SK-N-SH (cell line): ENCODE results near the gene DNAJB1. TPM values are rescaled to one million over a fixed set of nuclear protein-coding genes. Genes with fewer than 3 reads are reported as not detected.

Experiments
- CTCF ChIA-PET: fragments of 300-600, 350-600 bp; formaldehyde crosslinking; extraction: SDS; loops from one replicate; lab custom pipeline; 2021; lab: Yijun Ruan, JAX
- POLR2A ChIA-PET: fragments of 350-600 bp; sonication (Branson Sonifier 250); formaldehyde crosslinking; extraction: SDS; loops from one replicate; lab custom pipeline; 2020; ENCODE audit warnings: antibody characterized with exemption, inconsistent platforms; lab: Yijun Ruan, JAX
- DNase-seq: peaks from one replicate; pipeline ENCODE4 v3.0.0; 2012
- H2AFZ ChIP-seq: fragments of 200-600 bp; sonication (generic); 2 replicates; pipeline ENCODE4 v1.8.1; 2016; ENCODE audit warnings: antibody characterized with exemption, mild to moderate bottlenecking, low read depth
- H3F3A ChIP-seq: fragments of 200-600 bp; sonication (generic); replicated peaks from 2 replicates; pipeline ENCODE3; 2016; ENCODE audit warnings: antibody characterized with exemption, mild to moderate bottlenecking; ENCODE audit not compliant: insufficient read depth
- H3K27ac ChIP-seq, 2 experiments: fragments of 200-500 bp in 1 of 2; fragments of 200-600 bp in 1 of 2; sonication (Bioruptor generic) in 1 of 2; sonication (generic), shearing (Covaris generic) in 1 of 2; 2 replicates each; pipeline versions ENCODE4 v1.5.1 to v1.6.1; 2014 to 2016; ENCODE audit warnings: low read depth in 2 of 2, inconsistent platforms in 1 of 2, low read length in 1 of 2, mild to moderate bottlenecking in 1 of 2, mixed read lengths in 1 of 2
- H3K27me3 ChIP-seq: fragments of 200-600 bp; sonication (generic), shearing (Covaris generic); 2 replicates; pipeline ENCODE4 v1.6.1; 2016; ENCODE audit warnings: mixed run types; ENCODE audit not compliant: insufficient read depth
- H3K36me3 ChIP-seq, 2 experiments: fragments of 200-500 bp in 1 of 2; fragments of 200-600 bp in 1 of 2; sonication (Bioruptor generic) in 1 of 2; sonication (generic) in 1 of 2; replicated peaks in 1 of 2; 2 replicates each; pipeline versions ENCODE3 to v1.5.1; 2014 to 2016; ENCODE audit warnings: low read length in 1 of 2, mild to moderate bottlenecking in 1 of 2; ENCODE audit not compliant: insufficient read depth in 2 of 2, control insufficient read depth in 1 of 2
- H3K4me1 ChIP-seq, 2 experiments: fragments of 200-500 bp in 1 of 2; fragments of 200-600 bp in 1 of 2; sonication (Bioruptor generic) in 1 of 2; sonication (generic), shearing (Covaris generic) in 1 of 2; 2 replicates each; pipeline versions ENCODE4 v1.5.1 to v1.6.1; 2014 to 2016; ENCODE audit warnings: low read depth in 1 of 2, low read length in 1 of 2, mixed run types in 1 of 2; ENCODE audit not compliant: insufficient read depth in 2 of 2, control insufficient read depth in 1 of 2
- H3K4me2 ChIP-seq: fragments of 200-600 bp; sonication (generic), shearing (Covaris generic); 2 replicates; pipeline ENCODE4 v1.6.1; 2017; ENCODE audit warnings: mixed run types
- H3K4me3 ChIP-seq, 2 experiments: fragments of 200-500 bp in 1 of 2; fragments of 200-600 bp in 1 of 2; sonication (Bioruptor generic) in 1 of 2; sonication (generic), shearing (Covaris generic) in 1 of 2; 2 replicates each; pipeline versions ENCODE4 v1.5.1 to v1.8.1; 2014 to 2016; ENCODE audit warnings: low read depth in 2 of 2, inconsistent platforms in 1 of 2, low read length in 1 of 2, mild to moderate bottlenecking in 1 of 2, mixed read lengths in 1 of 2, moderate library complexity in 1 of 2
- H3K79me2 ChIP-seq: fragments of 200-600 bp; sonication (generic); 2 replicates; pipeline ENCODE4 v1.8.1; 2017; ENCODE audit warnings: mild to moderate bottlenecking; ENCODE audit not compliant: insufficient read depth
- H3K9ac ChIP-seq: fragments of 200-600 bp; sonication (generic); 2 replicates; pipeline ENCODE4 v1.6.1; 2017; ENCODE audit warnings: mixed run types
- H3K9me2 ChIP-seq: fragments of 200-600 bp; sonication (generic); 2 replicates; pipeline ENCODE4 v1.6.1; 2017; ENCODE audit warnings: mixed run types
- H3K9me3 ChIP-seq: fragments of 200-600 bp; sonication (generic); 2 replicates; pipeline ENCODE4 v1.6.1; 2017; ENCODE audit warnings: mixed run types, mild to moderate bottlenecking, moderate library complexity
- H4K20me1 ChIP-seq: fragments of 200-600 bp; sonication (generic); 2 replicates; pipeline ENCODE4 v1.6.1; 2017; ENCODE audit warnings: mild to moderate bottlenecking, mixed run types; ENCODE audit not compliant: insufficient read depth
- CHD2 ChIP-seq: fragments of 150-350 bp; IDR thresholded peaks from 2 replicates; pipeline ENCODE4 v1.6.1; 2018; ENCODE audit warnings: low read length; ENCODE audit not compliant: partially characterized antibody
- ELF1 ChIP-seq: IDR thresholded peaks from 2 replicates; pipeline ENCODE4 v1.4.0; 2012
- EP300 ChIP-seq, 2 experiments: IDR thresholded peaks; 2 replicates each; pipeline versions ENCODE4 v1.4.0 to v1.6.1; 2012; ENCODE audit warnings: borderline replicate concordance in 1 of 2, low read depth in 1 of 2, low read length in 1 of 2
- EZH2phosphoT487 ChIP-seq: fragments of 200-600 bp; sonication (generic); IDR thresholded peaks from 2 replicates; pipeline ENCODE4 v1.6.1; 2017; ENCODE audit warnings: low read depth, mixed run types, mild to moderate bottlenecking, antibody characterized with exemption, moderate library complexity, borderline replicate concordance
- FOSL2 ChIP-seq: IDR thresholded peaks from 2 replicates; pipeline ENCODE4 v1.4.0; 2012; ENCODE audit warnings: low read depth, mild to moderate bottlenecking, moderate library complexity, borderline replicate concordance
- FOXJ3 ChIP-seq: sonication (generic); formaldehyde crosslinking; IDR thresholded peaks from 2 replicates; pipeline ENCODE4 v1.5.1; 2020; ENCODE audit warnings: mild to moderate bottlenecking, missing genetic modification reagents
- FOXM1 ChIP-seq: IDR thresholded peaks from 2 replicates; pipeline ENCODE4 v1.4.0; 2012; ENCODE audit warnings: low read depth, mild to moderate bottlenecking
- GABPA ChIP-seq: IDR thresholded peaks from 2 replicates; pipeline ENCODE4 v1.4.0; 2012; ENCODE audit warnings: low read depth, mild to moderate bottlenecking
- GATA2 ChIP-seq: sonication (generic); formaldehyde crosslinking; IDR thresholded peaks from 2 replicates; pipeline ENCODE4 v1.5.0; 2020; ENCODE audit warnings: mild to moderate bottlenecking, missing genetic modification reagents
- MXI1 ChIP-seq: IDR thresholded peaks from 2 replicates; pipeline ENCODE4 v1.6.1; 2012; ENCODE audit warnings: mild to moderate bottlenecking, low read depth, low read length, improper control_type of control experiment
- NFIC ChIP-seq: IDR thresholded peaks from 2 replicates; pipeline ENCODE4 v1.4.0; 2012; ENCODE audit warnings: borderline replicate concordance
- RAD21 ChIP-seq: IDR thresholded peaks from 2 replicates; pipeline ENCODE4 v1.6.1; 2012; ENCODE audit warnings: mild to moderate bottlenecking, low read length
- RXRA ChIP-seq: IDR thresholded peaks from 2 replicates; pipeline ENCODE4 v1.4.0; 2012; ENCODE audit warnings: low read depth, mild to moderate bottlenecking, borderline replicate concordance
- SMC3 ChIP-seq: IDR thresholded peaks from 2 replicates; pipeline ENCODE4 v1.6.1; 2012; ENCODE audit warnings: low read depth, low read length, improper control_type of control experiment
- TEAD4 ChIP-seq: IDR thresholded peaks from 2 replicates; pipeline ENCODE4 v1.4.0; 2012; ENCODE audit warnings: mild to moderate bottlenecking, borderline replicate concordance; ENCODE audit not compliant: insufficient read depth
- WGBS: methylation state at CpG from one replicate; pipeline ENCODE4 v1.1.6; 2017; ENCODE audit warnings: low lambda C conversion rate; 5-methylcytosine and 5-hydroxymethylcytosine counted together
- polyA plus RNA-seq, 3 experiments: library from polyadenylated mRNA; depleted of rRNA; stranded (reverse); fragments of >200 nt; gene quantifications; 2 replicates each; pipeline ENCODE4 v1.2.3, GENCODE V29; 2012
- TF ChIP-seq, protein P1 (sequence below): fragments of 200-600 bp; sonication (generic); IDR thresholded peaks from 2 replicates; pipeline ENCODE4 v1.6.1; 2017; ENCODE audit warnings: antibody characterized with exemption, mild to moderate bottlenecking, moderate library complexity
- TF ChIP-seq, protein P2 (sequence below): IDR thresholded peaks from 2 replicates; pipeline ENCODE4 v1.4.0; 2012; ENCODE audit warnings: low read depth, borderline replicate concordance
- TF ChIP-seq, protein P3 (sequence below): fragments of 150-350 bp; IDR thresholded peaks from 2 replicates; pipeline ENCODE4 v1.6.1; 2016; ENCODE audit warnings: mild to moderate bottlenecking, low read depth, low read length
- TF ChIP-seq, protein P4 (sequence below): IDR thresholded peaks from 2 replicates; pipeline ENCODE4 v1.4.0; 2012; ENCODE audit warnings: low read depth, borderline replicate concordance

Gene DNAJB1
- polyA plus RNA-seq, 1 of the 3 experiments (the other 2 are of a cell fraction) = 103 TPM

- Histone ChIP-seq H3K9ac (no peak overlapping the region), H3K4me3 (no peak overlapping the region), H3K27ac (no peak overlapping the region; a peak in 1 of 4 replicates), H3K4me1 (peaks cover 0 to 15% of the 10 kb centered on the region in 2 experiments; a peak in 1 of 4 replicates), H3K4me2 (no peak overlapping the region), H3K36me3 (no peaks in the 10 kb centered on the region), H2AFZ (no peak overlapping the region), H3K9me3 (no peaks in the 10 kb centered on the region), H3K79me2 (peaks cover 15% of the 10 kb centered on the region), H3K9me2 (no peaks in the 10 kb centered on the region), H4K20me1 (no peaks in the 10 kb centered on the region; the same call in 1 of the 2 replicates), H3F3A (no peaks in the 10 kb centered on the region), H3K27me3 (no peaks in the 10 kb centered on the region)
- POLR2A ChIA-PET = no interaction called here
- DNase-seq = no peak
- WGBS = 100% methylated on average over 2 of the region's 23 CpGs
- TF ChIP-seq FOSL2 (no peak), RXRA (no peak)
- TF ChIP-seq, all 33 proteins: peak for 0
- CTCF ChIA-PET = interaction anchor here (3.3 to 4.0 kb wide), 2 partner anchors 11 to 12 kb away, joined by 35 to 60 read pairs; partner anchors contain the start of gene NDUFB7
Observed at GRCh38 chr19:14558370-14559066, 40.3 kb upstream of the DNAJB1 start.

DNA sequence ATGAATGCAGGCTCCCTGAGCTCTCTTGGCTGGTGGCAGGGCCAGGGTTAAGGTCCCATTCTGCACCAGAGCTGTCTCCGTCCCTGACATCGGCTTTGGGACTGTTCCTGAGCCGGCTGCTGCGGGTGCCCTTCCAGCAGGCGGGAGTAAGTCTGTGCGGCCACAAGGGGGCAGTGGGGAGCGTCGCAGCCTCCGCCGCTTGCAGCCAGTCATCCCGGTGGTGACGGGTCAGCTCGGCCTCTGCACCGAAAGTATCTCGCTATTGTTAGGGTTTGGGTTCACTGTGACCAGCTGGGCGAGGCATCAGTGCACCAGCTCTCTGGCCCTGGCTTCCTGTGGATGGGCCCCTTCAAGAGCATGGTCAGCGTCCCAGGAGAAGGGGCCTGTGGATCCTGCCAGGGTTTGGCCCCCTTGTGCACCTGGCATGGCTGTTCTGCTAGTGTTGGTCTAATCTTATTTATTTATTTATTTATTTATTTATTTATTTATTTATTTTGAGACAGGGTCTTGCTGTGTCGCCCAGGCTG lies 38.5 kb upstream of the DNAJB1 start:
- WGBS = 45% methylated on average over 4 of the region's 18 CpGs
- CTCF ChIA-PET = interaction anchor here (0.6 to 4.0 kb wide), 17 partner anchors 9 to 159 kb away, joined by 3 to 60 read pairs (median 6); partner anchors contain the start of genes DNAJB1, NDUFB7, TECR and ZNF333
- no peaks in the 10 kb centered on the region for H3K27me3 ChIP-seq
- H3K9me2 ChIP-seq = no peaks in the 10 kb centered on the region
- no peaks in the 10 kb centered on the region; the same call in 1 of the 2 replicates for H4K20me1 ChIP-seq
- POLR2A ChIA-PET = interaction anchor here (1.2 kb wide), 2 partner anchors 38 to 39 kb away, joined by 3 to 4 read pairs; partner anchors contain the start of gene DNAJB1
- H3K4me2 ChIP-seq = peak overlapping the region; percentile 48; the same call in 1 of the 2 replicates
- peak; percentile 94 for DNase-seq
- H3K36me3 ChIP-seq = no peaks in the 10 kb centered on the region
- peaks cover 0 to 15% of the 10 kb centered on the region in 2 experiments; a peak in 1 of 4 replicates for H3K4me1 ChIP-seq
- no peaks in the 10 kb centered on the region for H3K9me3 ChIP-seq
- no peaks in the 10 kb centered on the region for H3F3A ChIP-seq
- H3K79me2 ChIP-seq = peaks cover 15% of the 10 kb centered on the region
- H2AFZ ChIP-seq = no peak overlapping the region
- no peak overlapping the region; a peak in 1 of 4 replicates for H3K27ac ChIP-seq
- peak overlapping the region in 1 of 2 experiments; percentile 42; a peak in 1 of 4 replicates for H3K4me3 ChIP-seq
- H3K9ac ChIP-seq = no peak overlapping the region
- no peak for TF ChIP-seq NFIC
- TF ChIP-seq SMC3 = peak; percentile 44
- no peak for TF ChIP-seq GABPA
- no peak for TF ChIP-seq TEAD4
- TF ChIP-seq FOXM1 = no peak
- TF ChIP-seq CHD2 = no peak
- TF ChIP-seq, protein P1, sequence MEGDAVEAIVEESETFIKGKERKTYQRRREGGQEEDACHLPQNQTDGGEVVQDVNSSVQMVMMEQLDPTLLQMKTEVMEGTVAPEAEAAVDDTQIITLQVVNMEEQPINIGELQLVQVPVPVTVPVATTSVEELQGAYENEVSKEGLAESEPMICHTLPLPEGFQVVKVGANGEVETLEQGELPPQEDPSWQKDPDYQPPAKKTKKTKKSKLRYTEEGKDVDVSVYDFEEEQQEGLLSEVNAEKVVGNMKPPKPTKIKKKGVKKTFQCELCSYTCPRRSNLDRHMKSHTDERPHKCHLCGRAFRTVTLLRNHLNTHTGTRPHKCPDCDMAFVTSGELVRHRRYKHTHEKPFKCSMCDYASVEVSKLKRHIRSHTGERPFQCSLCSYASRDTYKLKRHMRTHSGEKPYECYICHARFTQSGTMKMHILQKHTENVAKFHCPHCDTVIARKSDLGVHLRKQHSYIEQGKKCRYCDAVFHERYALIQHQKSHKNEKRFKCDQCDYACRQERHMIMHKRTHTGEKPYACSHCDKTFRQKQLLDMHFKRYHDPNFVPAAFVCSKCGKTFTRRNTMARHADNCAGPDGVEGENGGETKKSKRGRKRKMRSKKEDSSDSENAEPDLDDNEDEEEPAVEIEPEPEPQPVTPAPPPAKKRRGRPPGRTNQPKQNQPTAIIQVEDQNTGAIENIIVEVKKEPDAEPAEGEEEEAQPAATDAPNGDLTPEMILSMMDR = peak; percentile 93
- no peak for TF ChIP-seq FOXJ3
- no peak for TF ChIP-seq EZH2phosphoT487
- TF ChIP-seq MXI1 = no peak
- TF ChIP-seq ELF1 = no peak
- no peak for TF ChIP-seq FOSL2
- no peak for TF ChIP-seq EP300 (IDR thresholded peaks at IDR 0.05; ENCODE audit: borderline replicate concordance in 1 of 2, low read depth in 1 of 2, low read length in 1 of 2)
- no peak for TF ChIP-seq RXRA
- TF ChIP-seq, protein P2, sequence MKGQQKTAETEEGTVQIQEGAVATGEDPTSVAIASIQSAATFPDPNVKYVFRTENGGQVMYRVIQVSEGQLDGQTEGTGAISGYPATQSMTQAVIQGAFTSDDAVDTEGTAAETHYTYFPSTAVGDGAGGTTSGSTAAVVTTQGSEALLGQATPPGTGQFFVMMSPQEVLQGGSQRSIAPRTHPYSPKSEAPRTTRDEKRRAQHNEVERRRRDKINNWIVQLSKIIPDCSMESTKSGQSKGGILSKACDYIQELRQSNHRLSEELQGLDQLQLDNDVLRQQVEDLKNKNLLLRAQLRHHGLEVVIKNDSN = no peak
- TF ChIP-seq, protein P3, sequence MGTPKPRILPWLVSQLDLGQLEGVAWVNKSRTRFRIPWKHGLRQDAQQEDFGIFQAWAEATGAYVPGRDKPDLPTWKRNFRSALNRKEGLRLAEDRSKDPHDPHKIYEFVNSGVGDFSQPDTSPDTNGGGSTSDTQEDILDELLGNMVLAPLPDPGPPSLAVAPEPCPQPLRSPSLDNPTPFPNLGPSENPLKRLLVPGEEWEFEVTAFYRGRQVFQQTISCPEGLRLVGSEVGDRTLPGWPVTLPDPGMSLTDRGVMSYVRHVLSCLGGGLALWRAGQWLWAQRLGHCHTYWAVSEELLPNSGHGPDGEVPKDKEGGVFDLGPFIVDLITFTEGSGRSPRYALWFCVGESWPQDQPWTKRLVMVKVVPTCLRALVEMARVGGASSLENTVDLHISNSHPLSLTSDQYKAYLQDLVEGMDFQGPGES = no peak
- no peak for TF ChIP-seq GATA2
- TF ChIP-seq, protein P4, sequence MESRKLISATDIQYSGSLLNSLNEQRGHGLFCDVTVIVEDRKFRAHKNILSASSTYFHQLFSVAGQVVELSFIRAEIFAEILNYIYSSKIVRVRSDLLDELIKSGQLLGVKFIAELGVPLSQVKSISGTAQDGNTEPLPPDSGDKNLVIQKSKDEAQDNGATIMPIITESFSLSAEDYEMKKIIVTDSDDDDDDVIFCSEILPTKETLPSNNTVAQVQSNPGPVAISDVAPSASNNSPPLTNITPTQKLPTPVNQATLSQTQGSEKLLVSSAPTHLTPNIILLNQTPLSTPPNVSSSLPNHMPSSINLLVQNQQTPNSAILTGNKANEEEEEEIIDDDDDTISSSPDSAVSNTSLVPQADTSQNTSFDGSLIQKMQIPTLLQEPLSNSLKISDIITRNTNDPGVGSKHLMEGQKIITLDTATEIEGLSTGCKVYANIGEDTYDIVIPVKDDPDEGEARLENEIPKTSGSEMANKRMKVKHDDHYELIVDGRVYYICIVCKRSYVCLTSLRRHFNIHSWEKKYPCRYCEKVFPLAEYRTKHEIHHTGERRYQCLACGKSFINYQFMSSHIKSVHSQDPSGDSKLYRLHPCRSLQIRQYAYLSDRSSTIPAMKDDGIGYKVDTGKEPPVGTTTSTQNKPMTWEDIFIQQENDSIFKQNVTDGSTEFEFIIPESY = no peak
- TF ChIP-seq RAD21 = peak; percentile 45
